Measurements from ENCODE around the gene TSR2.

DNA sequence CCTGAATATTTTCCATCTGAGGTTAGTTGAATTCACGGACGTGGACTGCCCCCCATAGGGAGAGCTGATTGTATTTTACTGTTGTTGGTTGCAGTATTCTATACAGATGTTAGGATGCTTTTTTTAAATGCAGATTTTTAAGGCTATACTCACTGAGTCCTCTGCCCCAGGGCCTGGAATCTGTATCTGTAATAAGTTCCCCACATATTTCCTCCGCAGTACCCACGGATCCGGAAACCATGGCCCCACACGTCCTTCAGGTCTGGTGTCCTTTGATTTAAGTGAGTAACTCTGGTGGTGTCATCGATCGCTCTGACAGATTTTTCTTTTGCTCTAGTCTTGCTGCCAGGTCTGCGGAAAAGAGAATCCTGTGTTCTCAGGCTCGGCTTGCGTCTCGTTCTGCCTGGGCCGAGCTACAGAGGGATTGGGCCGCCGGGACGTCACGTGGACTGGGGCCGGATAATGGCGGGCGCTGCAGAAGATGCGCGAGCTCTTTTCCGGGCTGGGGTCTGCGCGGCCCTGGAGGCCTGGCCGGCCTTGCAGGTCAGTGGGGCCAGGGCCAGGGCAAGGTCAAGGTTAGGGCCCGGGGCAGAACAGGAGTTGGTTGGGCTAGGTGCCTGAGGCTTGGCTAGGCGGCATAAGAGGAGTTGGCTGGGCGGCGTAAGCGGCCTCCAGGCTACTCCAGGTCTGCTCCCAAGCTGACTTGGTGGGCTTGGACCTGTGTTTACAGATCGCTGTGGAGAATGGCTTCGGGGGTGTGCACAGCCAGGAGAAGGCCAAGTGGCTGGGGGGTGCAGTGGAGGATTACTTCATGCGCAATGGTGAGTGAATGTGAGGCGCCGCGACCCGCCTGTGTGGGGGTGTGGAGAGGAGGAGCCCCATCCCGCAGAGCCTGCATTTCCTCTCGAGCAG is at the start of gene TSR2:
- TF ChIP-seq, protein P1, sequence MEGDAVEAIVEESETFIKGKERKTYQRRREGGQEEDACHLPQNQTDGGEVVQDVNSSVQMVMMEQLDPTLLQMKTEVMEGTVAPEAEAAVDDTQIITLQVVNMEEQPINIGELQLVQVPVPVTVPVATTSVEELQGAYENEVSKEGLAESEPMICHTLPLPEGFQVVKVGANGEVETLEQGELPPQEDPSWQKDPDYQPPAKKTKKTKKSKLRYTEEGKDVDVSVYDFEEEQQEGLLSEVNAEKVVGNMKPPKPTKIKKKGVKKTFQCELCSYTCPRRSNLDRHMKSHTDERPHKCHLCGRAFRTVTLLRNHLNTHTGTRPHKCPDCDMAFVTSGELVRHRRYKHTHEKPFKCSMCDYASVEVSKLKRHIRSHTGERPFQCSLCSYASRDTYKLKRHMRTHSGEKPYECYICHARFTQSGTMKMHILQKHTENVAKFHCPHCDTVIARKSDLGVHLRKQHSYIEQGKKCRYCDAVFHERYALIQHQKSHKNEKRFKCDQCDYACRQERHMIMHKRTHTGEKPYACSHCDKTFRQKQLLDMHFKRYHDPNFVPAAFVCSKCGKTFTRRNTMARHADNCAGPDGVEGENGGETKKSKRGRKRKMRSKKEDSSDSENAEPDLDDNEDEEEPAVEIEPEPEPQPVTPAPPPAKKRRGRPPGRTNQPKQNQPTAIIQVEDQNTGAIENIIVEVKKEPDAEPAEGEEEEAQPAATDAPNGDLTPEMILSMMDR (tag by site-specific recombination; IDR thresholded peaks at IDR 0.05), result no peak
- TF ChIP-seq, protein P2, sequence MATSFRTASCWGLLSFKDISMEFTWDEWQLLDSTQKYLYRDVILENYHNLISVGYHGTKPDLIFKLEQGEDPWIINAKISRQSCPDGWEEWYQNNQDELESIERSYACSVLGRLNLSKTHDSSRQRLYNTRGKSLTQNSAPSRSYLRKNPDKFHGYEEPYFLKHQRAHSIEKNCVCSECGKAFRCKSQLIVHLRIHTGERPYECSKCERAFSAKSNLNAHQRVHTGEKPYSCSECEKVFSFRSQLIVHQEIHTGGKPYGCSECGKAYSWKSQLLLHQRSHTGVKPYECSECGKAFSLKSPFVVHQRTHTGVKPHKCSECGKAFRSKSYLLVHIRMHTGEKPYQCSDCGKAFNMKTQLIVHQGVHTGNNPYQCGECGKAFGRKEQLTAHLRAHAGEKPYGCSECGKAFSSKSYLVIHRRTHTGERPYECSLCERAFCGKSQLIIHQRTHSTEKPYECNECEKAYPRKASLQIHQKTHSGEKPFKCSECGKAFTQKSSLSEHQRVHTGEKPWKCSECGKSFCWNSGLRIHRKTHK (tag by site-specific recombination; IDR thresholded peaks at IDR 0.05), result no peak
- TF ChIP-seq ZNF791 (tag by site-specific recombination; IDR thresholded peaks at IDR 0.05) (no peak), HOXA7 (CRISPR knock-in tag; IDR thresholded peaks at IDR 0.05; ENCODE audit: borderline replicate concordance) (no peak), BCL11A (tag by site-specific recombination; IDR thresholded peaks at IDR 0.05; ENCODE audit: low read depth) (no peak), HOXC10 (CRISPR knock-in tag; IDR thresholded peaks at IDR 0.05) (no peak), ZNF549 (tag by site-specific recombination; IDR thresholded peaks at IDR 0.05) (no peak), ZSCAN30 (tag by site-specific recombination; IDR thresholded peaks at IDR 0.05) (no peak)
- TF ChIP-seq, protein P3, sequence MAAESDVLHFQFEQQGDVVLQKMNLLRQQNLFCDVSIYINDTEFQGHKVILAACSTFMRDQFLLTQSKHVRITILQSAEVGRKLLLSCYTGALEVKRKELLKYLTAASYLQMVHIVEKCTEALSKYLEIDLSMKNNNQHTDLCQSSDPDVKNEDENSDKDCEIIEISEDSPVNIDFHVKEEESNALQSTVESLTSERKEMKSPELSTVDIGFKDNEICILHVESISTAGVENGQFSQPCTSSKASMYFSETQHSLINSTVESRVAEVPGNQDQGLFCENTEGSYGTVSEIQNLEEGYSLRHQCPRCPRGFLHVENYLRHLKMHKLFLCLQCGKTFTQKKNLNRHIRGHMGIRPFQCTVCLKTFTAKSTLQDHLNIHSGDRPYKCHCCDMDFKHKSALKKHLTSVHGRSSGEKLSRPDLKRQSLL (tag by site-specific recombination; IDR thresholded peaks at IDR 0.05), result no peak
- TF ChIP-seq, protein P4, sequence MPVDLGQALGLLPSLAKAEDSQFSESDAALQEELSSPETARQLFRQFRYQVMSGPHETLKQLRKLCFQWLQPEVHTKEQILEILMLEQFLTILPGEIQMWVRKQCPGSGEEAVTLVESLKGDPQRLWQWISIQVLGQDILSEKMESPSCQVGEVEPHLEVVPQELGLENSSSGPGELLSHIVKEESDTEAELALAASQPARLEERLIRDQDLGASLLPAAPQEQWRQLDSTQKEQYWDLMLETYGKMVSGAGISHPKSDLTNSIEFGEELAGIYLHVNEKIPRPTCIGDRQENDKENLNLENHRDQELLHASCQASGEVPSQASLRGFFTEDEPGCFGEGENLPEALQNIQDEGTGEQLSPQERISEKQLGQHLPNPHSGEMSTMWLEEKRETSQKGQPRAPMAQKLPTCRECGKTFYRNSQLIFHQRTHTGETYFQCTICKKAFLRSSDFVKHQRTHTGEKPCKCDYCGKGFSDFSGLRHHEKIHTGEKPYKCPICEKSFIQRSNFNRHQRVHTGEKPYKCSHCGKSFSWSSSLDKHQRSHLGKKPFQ (tag by site-specific recombination; IDR thresholded peaks at IDR 0.05), result no peak
- TF ChIP-seq, protein P5, sequence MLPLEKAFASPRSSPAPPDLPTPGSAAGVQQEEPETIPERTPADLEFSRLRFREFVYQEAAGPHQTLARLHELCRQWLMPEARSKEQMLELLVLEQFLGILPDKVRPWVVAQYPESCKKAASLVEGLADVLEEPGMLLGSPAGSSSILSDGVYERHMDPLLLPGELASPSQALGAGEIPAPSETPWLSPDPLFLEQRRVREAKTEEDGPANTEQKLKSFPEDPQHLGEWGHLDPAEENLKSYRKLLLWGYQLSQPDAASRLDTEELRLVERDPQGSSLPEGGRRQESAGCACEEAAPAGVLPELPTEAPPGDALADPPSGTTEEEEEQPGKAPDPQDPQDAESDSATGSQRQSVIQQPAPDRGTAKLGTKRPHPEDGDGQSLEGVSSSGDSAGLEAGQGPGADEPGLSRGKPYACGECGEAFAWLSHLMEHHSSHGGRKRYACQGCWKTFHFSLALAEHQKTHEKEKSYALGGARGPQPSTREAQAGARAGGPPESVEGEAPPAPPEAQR (tag by site-specific recombination; IDR thresholded peaks at IDR 0.05), result no peak
- TF ChIP-seq, protein P6, sequence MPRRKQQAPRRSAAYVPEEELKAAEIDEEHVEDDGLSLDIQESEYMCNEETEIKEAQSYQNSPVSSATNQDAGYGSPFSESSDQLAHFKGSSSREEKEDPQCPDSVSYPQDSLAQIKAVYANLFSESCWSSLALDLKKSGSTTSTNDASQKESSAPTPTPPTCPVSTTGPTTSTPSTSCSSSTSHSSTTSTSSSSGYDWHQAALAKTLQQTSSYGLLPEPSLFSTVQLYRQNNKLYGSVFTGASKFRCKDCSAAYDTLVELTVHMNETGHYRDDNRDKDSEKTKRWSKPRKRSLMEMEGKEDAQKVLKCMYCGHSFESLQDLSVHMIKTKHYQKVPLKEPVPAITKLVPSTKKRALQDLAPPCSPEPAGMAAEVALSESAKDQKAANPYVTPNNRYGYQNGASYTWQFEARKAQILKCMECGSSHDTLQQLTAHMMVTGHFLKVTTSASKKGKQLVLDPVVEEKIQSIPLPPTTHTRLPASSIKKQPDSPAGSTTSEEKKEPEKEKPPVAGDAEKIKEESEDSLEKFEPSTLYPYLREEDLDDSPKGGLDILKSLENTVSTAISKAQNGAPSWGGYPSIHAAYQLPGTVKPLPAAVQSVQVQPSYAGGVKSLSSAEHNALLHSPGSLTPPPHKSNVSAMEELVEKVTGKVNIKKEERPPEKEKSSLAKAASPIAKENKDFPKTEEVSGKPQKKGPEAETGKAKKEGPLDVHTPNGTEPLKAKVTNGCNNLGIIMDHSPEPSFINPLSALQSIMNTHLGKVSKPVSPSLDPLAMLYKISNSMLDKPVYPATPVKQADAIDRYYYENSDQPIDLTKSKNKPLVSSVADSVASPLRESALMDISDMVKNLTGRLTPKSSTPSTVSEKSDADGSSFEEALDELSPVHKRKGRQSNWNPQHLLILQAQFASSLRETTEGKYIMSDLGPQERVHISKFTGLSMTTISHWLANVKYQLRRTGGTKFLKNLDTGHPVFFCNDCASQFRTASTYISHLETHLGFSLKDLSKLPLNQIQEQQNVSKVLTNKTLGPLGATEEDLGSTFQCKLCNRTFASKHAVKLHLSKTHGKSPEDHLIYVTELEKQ (tag by site-specific recombination; IDR thresholded peaks at IDR 0.05; ENCODE audit: borderline replicate concordance), result no peak
- TF ChIP-seq, protein P7, sequence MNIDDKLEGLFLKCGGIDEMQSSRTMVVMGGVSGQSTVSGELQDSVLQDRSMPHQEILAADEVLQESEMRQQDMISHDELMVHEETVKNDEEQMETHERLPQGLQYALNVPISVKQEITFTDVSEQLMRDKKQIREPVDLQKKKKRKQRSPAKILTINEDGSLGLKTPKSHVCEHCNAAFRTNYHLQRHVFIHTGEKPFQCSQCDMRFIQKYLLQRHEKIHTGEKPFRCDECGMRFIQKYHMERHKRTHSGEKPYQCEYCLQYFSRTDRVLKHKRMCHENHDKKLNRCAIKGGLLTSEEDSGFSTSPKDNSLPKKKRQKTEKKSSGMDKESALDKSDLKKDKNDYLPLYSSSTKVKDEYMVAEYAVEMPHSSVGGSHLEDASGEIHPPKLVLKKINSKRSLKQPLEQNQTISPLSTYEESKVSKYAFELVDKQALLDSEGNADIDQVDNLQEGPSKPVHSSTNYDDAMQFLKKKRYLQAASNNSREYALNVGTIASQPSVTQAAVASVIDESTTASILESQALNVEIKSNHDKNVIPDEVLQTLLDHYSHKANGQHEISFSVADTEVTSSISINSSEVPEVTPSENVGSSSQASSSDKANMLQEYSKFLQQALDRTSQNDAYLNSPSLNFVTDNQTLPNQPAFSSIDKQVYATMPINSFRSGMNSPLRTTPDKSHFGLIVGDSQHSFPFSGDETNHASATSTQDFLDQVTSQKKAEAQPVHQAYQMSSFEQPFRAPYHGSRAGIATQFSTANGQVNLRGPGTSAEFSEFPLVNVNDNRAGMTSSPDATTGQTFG (tag by site-specific recombination; IDR thresholded peaks at IDR 0.05; ENCODE audit: borderline replicate concordance), result no peak
- TF ChIP-seq, protein P8, sequence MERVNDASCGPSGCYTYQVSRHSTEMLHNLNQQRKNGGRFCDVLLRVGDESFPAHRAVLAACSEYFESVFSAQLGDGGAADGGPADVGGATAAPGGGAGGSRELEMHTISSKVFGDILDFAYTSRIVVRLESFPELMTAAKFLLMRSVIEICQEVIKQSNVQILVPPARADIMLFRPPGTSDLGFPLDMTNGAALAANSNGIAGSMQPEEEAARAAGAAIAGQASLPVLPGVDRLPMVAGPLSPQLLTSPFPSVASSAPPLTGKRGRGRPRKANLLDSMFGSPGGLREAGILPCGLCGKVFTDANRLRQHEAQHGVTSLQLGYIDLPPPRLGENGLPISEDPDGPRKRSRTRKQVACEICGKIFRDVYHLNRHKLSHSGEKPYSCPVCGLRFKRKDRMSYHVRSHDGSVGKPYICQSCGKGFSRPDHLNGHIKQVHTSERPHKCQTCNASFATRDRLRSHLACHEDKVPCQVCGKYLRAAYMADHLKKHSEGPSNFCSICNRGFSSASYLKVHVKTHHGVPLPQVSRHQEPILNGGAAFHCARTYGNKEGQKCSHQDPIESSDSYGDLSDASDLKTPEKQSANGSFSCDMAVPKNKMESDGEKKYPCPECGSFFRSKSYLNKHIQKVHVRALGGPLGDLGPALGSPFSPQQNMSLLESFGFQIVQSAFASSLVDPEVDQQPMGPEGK (tag by site-specific recombination; IDR thresholded peaks at IDR 0.05), result no peak
